HG03442 (cell line): ENCODE measurements around the gene PRR16.

Experiments used
- ATAC-seq: cut with Tn5 transposase; IDR thresholded peaks from one replicate; pipeline ENCODE4 v1.9.1; 2021; ENCODE audit warnings: mild to moderate bottlenecking, moderate library complexity; ENCODE audit not compliant: unreplicated experiment

PRR16 gene

GRCh38 chr5:120564013-120564412 is 99.9 kb downstream of the PRR16 start:
- ATAC-seq = no peak

- ATAC-seq = no peak
These were observed 103.0 kb downstream of the PRR16 start for GRCh38 chr5:120567066-120567465.

- no peak for ATAC-seq
These were observed 103.8 kb downstream of the PRR16 start for GRCh38 chr5:120567921-120568320.

GRCh38 chr5:120568711-120569110 is 104.6 kb downstream of the PRR16 start:
- no peak for ATAC-seq

GRCh38 chr5:120576588-120576987 is 112.5 kb downstream of the PRR16 start:
- no peak for ATAC-seq

- ATAC-seq = no peak
These were observed 118.5 kb downstream of the PRR16 start for GRCh38 chr5:120582635-120583034.

GRCh38 chr5:120586646-120587045 is 122.5 kb downstream of the PRR16 start:
- no peak for ATAC-seq

- no peak for ATAC-seq
These were observed 127.8 kb downstream of the PRR16 start for GRCh38 chr5:120591911-120592310.

- ATAC-seq = no peak
These were observed 135.5 kb downstream of the PRR16 start for GRCh38 chr5:120599576-120599975.

GRCh38 chr5:120600639-120601038 is 136.5 kb downstream of the PRR16 start:
- ATAC-seq = no peak

- ATAC-seq = no peak
These were observed 137.9 kb downstream of the PRR16 start for GRCh38 chr5:120602033-120602432.

- no peak for ATAC-seq
These were observed 140.8 kb downstream of the PRR16 start for GRCh38 chr5:120604884-120605283.

- ATAC-seq = no peak
These were observed 141.4 kb downstream of the PRR16 start for GRCh38 chr5:120605325-120606079.

GRCh38 chr5:120609570-120609969 is 145.5 kb downstream of the PRR16 start:
- no peak for ATAC-seq

GRCh38 chr5:120610145-120610544 is 146.0 kb downstream of the PRR16 start:
- ATAC-seq = no peak

GRCh38 chr5:120613729-120614128 is 149.6 kb downstream of the PRR16 start:
- ATAC-seq = no peak

GRCh38 chr5:120614531-120615180 is 150.6 kb downstream of the PRR16 start:
- ATAC-seq = no peak

GRCh38 chr5:120615967-120616645 is 152.0 kb downstream of the PRR16 start:
- ATAC-seq = no peak

GRCh38 chr5:120621339-120621738 is 157.2 kb downstream of the PRR16 start:
- ATAC-seq = no peak

- no peak for ATAC-seq
These were observed 160.0 kb downstream of the PRR16 start for GRCh38 chr5:120624021-120624563.

- ATAC-seq = no peak
These were observed 164.1 kb downstream of the PRR16 start for GRCh38 chr5:120628156-120628555.

GRCh38 chr5:120630550-120630949 is 166.4 kb downstream of the PRR16 start:
- no peak for ATAC-seq
